WTC11 (cell line): ENCODE measurements around the gene FMN2. TPM values are rescaled to one million over a fixed set of nuclear protein-coding genes. Genes with fewer than 3 reads are reported as not detected.

ENCODE experiments used
- ATAC-seq: fragments of 200-7000 bp; cut with Tn5 transposase; 2 replicates; pipeline ENCODE4 v1.10.0; 2021; ENCODE audit warnings: mild to moderate bottlenecking, moderate library complexity
- CTCF ChIA-PET: fragments of 300-600 bp; sonication (Branson Sonifier 250); formaldehyde crosslinking; loops from one replicate; lab custom pipeline; 2021; ENCODE audit warnings: antibody characterized with exemption; lab: Charles Lee
- POLR2A ChIA-PET: fragments of 350-600 bp; sonication (Branson Sonifier 250); formaldehyde crosslinking; loops from one replicate; lab custom pipeline; 2021; ENCODE audit warnings: antibody characterized with exemption; lab: Charles Lee
- DNase-seq: peaks from one replicate; pipeline ENCODE4 v3.0.0; 2021; ENCODE audit warnings: low spot score
- H3K27ac Mint-ChIP-seq: 2 replicates; pipeline ENCODE4 v1.8.0; 2021; ENCODE audit warnings: mixed read lengths
- H3K27me3 Mint-ChIP-seq: 2 replicates; pipeline ENCODE4 v1.8.0; 2021; ENCODE audit warnings: low read depth, mild to moderate bottlenecking, moderate library complexity, mixed read lengths
- H3K36me3 Mint-ChIP-seq: 2 replicates; pipeline ENCODE4 v1.8.0; 2021; ENCODE audit warnings: mixed read lengths
- H3K4me1 Mint-ChIP-seq: 2 replicates; pipeline ENCODE4 v1.8.0; 2022; ENCODE audit warnings: mixed read lengths
- H3K4me3 Mint-ChIP-seq: 2 replicates; pipeline ENCODE4 v1.8.0; 2021; ENCODE audit warnings: mild to moderate bottlenecking, moderate library complexity, mixed read lengths
- H3K9me3 Mint-ChIP-seq: 2 replicates; pipeline ENCODE4 v1.8.0; 2021; ENCODE audit warnings: mixed read lengths
- E2F4 ChIP-seq: sonication (generic); formaldehyde crosslinking; IDR thresholded peaks from 2 replicates; pipeline ENCODE4 v1.8.1; 2022; ENCODE audit warnings: low read depth, mild to moderate bottlenecking, moderate library complexity, missing genetic modification reagents, borderline replicate concordance
- EMX1 ChIP-seq: fragments of 250-450 bp; sonication (Bioruptor Pico); IDR thresholded peaks from 2 replicates; pipeline ENCODE4 v1.8.0; 2021; ENCODE audit warnings: mild to moderate bottlenecking
- ETV6 ChIP-seq: sonication (generic); formaldehyde crosslinking; IDR thresholded peaks from 2 replicates; pipeline ENCODE4 v1.8.1; 2022; ENCODE audit warnings: mild to moderate bottlenecking, missing genetic modification reagents
- FOXJ3 ChIP-seq: sonication (generic); formaldehyde crosslinking; IDR thresholded peaks from 2 replicates; pipeline ENCODE4 v1.9.0; 2021; ENCODE audit warnings: missing genetic modification reagents, mild to moderate bottlenecking, borderline replicate concordance
- GABPB1 ChIP-seq: sonication (generic); formaldehyde crosslinking; IDR thresholded peaks from 2 replicates; pipeline ENCODE4 v1.8.1; 2023; ENCODE audit warnings: mild to moderate bottlenecking, missing genetic modification reagents
- NR3C1 ChIP-seq: sonication (generic); formaldehyde crosslinking; conservative IDR thresholded peaks from 2 replicates; pipeline ENCODE4 v1.8.1; 2023; ENCODE audit warnings: low read depth, mild to moderate bottlenecking, missing genetic modification reagents
- OVOL2 ChIP-seq: fragments of 250-450 bp; sonication (Bioruptor Pico); IDR thresholded peaks from 2 replicates; pipeline ENCODE4 v1.9.0; 2021; ENCODE audit warnings: mild to moderate bottlenecking, borderline replicate concordance
- PREB ChIP-seq: sonication (generic); formaldehyde crosslinking; IDR thresholded peaks from 2 replicates; pipeline ENCODE4 v1.8.1; 2022; ENCODE audit warnings: mild to moderate bottlenecking, missing genetic modification reagents, moderate library complexity, borderline replicate concordance
- SMAD3 ChIP-seq: sonication (generic); formaldehyde crosslinking; IDR thresholded peaks from 2 replicates; pipeline ENCODE4 v1.8.0; 2022; ENCODE audit warnings: missing genetic modification reagents, mild to moderate bottlenecking, borderline replicate concordance
- SMAD4 ChIP-seq: sonication (generic); formaldehyde crosslinking; IDR thresholded peaks from 2 replicates; pipeline ENCODE4 v1.8.0; 2022; ENCODE audit warnings: mild to moderate bottlenecking, missing genetic modification reagents
- SP1 ChIP-seq: sonication (generic); formaldehyde crosslinking; conservative IDR thresholded peaks from 2 replicates; pipeline ENCODE4 v1.8.1; 2022; ENCODE audit warnings: missing genetic modification reagents
- TEAD4 ChIP-seq: sonication (generic); formaldehyde crosslinking; IDR thresholded peaks from 2 replicates; pipeline ENCODE4 v1.8.0; 2022; ENCODE audit warnings: mild to moderate bottlenecking, missing genetic modification reagents
- TP53 ChIP-seq: sonication (generic); formaldehyde crosslinking; IDR thresholded peaks from 2 replicates; pipeline ENCODE4 v1.8.1; 2023; ENCODE audit warnings: mild to moderate bottlenecking, missing genetic modification reagents
- USF1 ChIP-seq: sonication (generic); formaldehyde crosslinking; IDR thresholded peaks from 2 replicates; pipeline ENCODE4 v1.8.0; 2022; ENCODE audit warnings: mild to moderate bottlenecking, missing genetic modification reagents
- ZBTB21 ChIP-seq: sonication (generic); formaldehyde crosslinking; IDR thresholded peaks from 2 replicates; pipeline ENCODE4 v1.8.1; 2023; ENCODE audit warnings: mild to moderate bottlenecking, missing genetic modification reagents, borderline replicate concordance
- ZNF423 ChIP-seq: fragments of 250-450 bp; sonication (Bioruptor Pico); IDR thresholded peaks from 2 replicates; pipeline ENCODE4 v2.1.2; 2022; ENCODE audit warnings: mild to moderate bottlenecking, moderate library complexity
- total RNA-seq: library from RNA; stranded (reverse); gene quantifications from 3 replicates; pipeline ENCODE4 v1.2.3, GENCODE V29; 2021
- TF ChIP-seq, protein P1 (sequence below): sonication (generic); formaldehyde crosslinking; IDR thresholded peaks from 2 replicates; pipeline ENCODE4 v1.8.1; 2023; ENCODE audit warnings: mild to moderate bottlenecking, moderate library complexity, missing genetic modification reagents
- TF ChIP-seq, protein P2 (sequence below): sonication (generic); formaldehyde crosslinking; IDR thresholded peaks from 2 replicates; pipeline ENCODE4 v1.8.1; 2022; ENCODE audit warnings: low read depth, missing genetic modification reagents, borderline replicate concordance
- TF ChIP-seq, protein P3 (sequence below): sonication (generic); formaldehyde crosslinking; IDR thresholded peaks from 2 replicates; pipeline ENCODE4 v1.8.0; 2022; ENCODE audit warnings: missing genetic modification reagents
- TF ChIP-seq, protein P4 (sequence below): sonication (generic); formaldehyde crosslinking; IDR thresholded peaks from 2 replicates; pipeline ENCODE4 v1.8.0; 2022; ENCODE audit warnings: mild to moderate bottlenecking, missing genetic modification reagents

Gene FMN2
- total RNA-seq, 1 experiment from 2014 or later: 1.8 TPM

- Mint-ChIP-seq H3K9me3 (no peaks in the 10 kb centered on the region), H3K4me3 (no peak overlapping the region)
- no peak for DNase-seq
Measured at GRCh38 chr1:240329443-240329842, 237.8 kb downstream of the FMN2 start.

More at GRCh38 chr1:240329443-240329842, 237.8 kb downstream of the FMN2 start:
- ChIA-PET POLR2A (no interaction called here), CTCF (no interaction called here)
- H3K27me3 Mint-ChIP-seq: no peaks in the 10 kb centered on the region
- no peak for ATAC-seq
- H3K4me1 Mint-ChIP-seq: no peaks in the 10 kb centered on the region; the same call in 1 of the 2 replicates
- H3K36me3 Mint-ChIP-seq: no peaks in the 10 kb centered on the region
- TF ChIP-seq, protein P1, sequence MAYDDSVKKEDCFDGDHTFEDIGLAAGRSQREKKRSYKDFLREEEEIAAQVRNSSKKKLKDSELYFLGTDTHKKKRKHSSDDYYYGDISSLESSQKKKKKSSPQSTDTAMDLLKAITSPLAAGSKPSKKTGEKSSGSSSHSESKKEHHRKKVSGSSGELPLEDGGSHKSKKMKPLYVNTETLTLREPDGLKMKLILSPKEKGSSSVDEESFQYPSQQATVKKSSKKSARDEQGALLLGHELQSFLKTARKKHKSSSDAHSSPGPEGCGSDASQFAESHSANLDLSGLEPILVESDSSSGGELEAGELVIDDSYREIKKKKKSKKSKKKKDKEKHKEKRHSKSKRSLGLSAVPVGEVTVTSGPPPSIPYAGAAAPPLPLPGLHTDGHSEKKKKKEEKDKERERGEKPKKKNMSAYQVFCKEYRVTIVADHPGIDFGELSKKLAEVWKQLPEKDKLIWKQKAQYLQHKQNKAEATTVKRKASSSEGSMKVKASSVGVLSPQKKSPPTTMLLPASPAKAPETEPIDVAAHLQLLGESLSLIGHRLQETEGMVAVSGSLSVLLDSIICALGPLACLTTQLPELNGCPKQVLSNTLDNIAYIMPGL: no peak
- TF ChIP-seq ZNF423 (CRISPR knock-in tag) (no peak), ZBTB21 (CRISPR knock-in tag) (no peak), NR3C1 (CRISPR knock-in tag) (no peak), USF1 (CRISPR knock-in tag) (no peak), FOXJ3 (CRISPR knock-in tag) (no peak), PREB (CRISPR knock-in tag) (no peak), GABPB1 (CRISPR knock-in tag) (no peak), OVOL2 (CRISPR knock-in tag) (no peak), TP53 (CRISPR knock-in tag) (no peak), E2F4 (CRISPR knock-in tag) (no peak), TEAD4 (no peak), SP1 (CRISPR knock-in tag) (no peak), EMX1 (CRISPR knock-in tag) (no peak), SMAD4 (CRISPR knock-in tag) (no peak), ETV6 (CRISPR knock-in tag) (no peak), SMAD3 (CRISPR knock-in tag) (no peak)
- TF ChIP-seq, protein P2, sequence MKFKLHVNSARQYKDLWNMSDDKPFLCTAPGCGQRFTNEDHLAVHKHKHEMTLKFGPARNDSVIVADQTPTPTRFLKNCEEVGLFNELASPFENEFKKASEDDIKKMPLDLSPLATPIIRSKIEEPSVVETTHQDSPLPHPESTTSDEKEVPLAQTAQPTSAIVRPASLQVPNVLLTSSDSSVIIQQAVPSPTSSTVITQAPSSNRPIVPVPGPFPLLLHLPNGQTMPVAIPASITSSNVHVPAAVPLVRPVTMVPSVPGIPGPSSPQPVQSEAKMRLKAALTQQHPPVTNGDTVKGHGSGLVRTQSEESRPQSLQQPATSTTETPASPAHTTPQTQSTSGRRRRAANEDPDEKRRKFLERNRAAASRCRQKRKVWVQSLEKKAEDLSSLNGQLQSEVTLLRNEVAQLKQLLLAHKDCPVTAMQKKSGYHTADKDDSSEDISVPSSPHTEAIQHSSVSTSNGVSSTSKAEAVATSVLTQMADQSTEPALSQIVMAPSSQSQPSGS (CRISPR knock-in tag): no peak
- TF ChIP-seq, protein P3, sequence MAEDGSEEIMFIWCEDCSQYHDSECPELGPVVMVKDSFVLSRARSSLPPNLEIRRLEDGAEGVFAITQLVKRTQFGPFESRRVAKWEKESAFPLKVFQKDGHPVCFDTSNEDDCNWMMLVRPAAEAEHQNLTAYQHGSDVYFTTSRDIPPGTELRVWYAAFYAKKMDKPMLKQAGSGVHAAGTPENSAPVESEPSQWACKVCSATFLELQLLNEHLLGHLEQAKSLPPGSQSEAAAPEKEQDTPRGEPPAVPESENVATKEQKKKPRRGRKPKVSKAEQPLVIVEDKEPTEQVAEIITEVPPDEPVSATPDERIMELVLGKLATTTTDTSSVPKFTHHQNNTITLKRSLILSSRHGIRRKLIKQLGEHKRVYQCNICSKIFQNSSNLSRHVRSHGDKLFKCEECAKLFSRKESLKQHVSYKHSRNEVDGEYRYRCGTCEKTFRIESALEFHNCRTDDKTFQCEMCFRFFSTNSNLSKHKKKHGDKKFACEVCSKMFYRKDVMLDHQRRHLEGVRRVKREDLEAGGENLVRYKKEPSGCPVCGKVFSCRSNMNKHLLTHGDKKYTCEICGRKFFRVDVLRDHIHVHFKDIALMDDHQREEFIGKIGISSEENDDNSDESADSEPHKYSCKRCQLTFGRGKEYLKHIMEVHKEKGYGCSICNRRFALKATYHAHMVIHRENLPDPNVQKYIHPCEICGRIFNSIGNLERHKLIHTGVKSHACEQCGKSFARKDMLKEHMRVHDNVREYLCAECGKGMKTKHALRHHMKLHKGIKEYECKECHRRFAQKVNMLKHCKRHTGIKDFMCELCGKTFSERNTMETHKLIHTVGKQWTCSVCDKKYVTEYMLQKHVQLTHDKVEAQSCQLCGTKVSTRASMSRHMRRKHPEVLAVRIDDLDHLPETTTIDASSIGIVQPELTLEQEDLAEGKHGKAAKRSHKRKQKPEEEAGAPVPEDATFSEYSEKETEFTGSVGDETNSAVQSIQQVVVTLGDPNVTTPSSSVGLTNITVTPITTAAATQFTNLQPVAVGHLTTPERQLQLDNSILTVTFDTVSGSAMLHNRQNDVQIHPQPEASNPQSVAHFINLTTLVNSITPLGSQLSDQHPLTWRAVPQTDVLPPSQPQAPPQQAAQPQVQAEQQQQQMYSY (CRISPR knock-in tag): no peak
- TF ChIP-seq, protein P4, sequence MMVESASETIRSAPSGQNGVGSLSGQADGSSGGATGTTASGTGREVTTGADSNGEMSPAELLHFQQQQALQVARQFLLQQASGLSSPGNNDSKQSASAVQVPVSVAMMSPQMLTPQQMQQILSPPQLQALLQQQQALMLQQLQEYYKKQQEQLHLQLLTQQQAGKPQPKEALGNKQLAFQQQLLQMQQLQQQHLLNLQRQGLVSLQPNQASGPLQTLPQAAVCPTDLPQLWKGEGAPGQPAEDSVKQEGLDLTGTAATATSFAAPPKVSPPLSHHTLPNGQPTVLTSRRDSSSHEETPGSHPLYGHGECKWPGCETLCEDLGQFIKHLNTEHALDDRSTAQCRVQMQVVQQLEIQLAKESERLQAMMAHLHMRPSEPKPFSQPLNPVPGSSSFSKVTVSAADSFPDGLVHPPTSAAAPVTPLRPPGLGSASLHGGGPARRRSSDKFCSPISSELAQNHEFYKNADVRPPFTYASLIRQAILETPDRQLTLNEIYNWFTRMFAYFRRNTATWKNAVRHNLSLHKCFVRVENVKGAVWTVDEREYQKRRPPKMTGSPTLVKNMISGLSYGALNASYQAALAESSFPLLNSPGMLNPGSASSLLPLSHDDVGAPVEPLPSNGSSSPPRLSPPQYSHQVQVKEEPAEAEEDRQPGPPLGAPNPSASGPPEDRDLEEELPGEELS (CRISPR knock-in tag): no peak
- H3K27ac Mint-ChIP-seq: no peak overlapping the region
